ENCODE data around the gene DAAM1.

DNA sequence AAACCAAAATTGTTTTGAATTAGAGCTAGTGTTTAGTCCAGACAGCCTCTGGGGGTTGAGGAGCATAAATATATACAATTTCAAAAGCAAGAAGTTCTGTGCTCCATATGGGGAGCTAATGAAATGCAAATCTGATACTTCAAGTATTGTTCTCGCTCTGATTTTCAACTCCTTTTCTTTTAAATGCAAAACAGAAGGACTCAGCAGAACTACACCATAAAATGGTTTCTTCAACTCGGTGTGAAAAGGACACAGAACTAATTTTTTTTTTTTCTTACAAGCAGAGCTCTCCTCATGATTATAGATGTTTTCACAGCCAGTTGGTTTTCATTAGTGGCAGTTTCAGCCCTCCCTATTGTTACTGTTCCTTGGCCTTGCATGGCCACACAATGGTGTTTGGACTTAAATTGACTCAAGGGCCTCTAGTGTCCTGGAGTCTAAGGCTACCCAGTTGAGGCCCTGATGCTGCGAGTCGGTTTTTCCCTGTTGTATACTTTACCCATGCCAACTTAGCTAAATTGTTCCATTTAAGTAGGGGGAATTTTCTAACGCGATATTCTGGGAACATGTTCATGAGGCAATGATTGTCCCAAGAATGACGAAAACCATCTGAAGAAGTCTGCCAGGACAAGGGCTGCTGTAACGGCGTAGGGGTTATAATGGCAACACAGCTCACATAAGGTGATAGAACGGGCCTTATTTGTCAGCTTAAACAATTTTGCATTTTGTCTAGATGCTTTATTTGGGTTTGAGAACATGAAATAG is 156.4 kb downstream of the DAAM1 start:
- no peak for TF ChIP-seq POLR2A (IDR thresholded peaks at IDR 0.05)
- TF ChIP-seq, protein P1, sequence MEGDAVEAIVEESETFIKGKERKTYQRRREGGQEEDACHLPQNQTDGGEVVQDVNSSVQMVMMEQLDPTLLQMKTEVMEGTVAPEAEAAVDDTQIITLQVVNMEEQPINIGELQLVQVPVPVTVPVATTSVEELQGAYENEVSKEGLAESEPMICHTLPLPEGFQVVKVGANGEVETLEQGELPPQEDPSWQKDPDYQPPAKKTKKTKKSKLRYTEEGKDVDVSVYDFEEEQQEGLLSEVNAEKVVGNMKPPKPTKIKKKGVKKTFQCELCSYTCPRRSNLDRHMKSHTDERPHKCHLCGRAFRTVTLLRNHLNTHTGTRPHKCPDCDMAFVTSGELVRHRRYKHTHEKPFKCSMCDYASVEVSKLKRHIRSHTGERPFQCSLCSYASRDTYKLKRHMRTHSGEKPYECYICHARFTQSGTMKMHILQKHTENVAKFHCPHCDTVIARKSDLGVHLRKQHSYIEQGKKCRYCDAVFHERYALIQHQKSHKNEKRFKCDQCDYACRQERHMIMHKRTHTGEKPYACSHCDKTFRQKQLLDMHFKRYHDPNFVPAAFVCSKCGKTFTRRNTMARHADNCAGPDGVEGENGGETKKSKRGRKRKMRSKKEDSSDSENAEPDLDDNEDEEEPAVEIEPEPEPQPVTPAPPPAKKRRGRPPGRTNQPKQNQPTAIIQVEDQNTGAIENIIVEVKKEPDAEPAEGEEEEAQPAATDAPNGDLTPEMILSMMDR (IDR thresholded peaks at IDR 0.05 in 8 of 11, conservative IDR thresholded peaks at IDR 0.05 in 3 of 11), result no peak

Measured in spleen (tissue), 7 donors.